ENCODE data around the gene UGT1A6.

Gene UGT1A6

DNA sequence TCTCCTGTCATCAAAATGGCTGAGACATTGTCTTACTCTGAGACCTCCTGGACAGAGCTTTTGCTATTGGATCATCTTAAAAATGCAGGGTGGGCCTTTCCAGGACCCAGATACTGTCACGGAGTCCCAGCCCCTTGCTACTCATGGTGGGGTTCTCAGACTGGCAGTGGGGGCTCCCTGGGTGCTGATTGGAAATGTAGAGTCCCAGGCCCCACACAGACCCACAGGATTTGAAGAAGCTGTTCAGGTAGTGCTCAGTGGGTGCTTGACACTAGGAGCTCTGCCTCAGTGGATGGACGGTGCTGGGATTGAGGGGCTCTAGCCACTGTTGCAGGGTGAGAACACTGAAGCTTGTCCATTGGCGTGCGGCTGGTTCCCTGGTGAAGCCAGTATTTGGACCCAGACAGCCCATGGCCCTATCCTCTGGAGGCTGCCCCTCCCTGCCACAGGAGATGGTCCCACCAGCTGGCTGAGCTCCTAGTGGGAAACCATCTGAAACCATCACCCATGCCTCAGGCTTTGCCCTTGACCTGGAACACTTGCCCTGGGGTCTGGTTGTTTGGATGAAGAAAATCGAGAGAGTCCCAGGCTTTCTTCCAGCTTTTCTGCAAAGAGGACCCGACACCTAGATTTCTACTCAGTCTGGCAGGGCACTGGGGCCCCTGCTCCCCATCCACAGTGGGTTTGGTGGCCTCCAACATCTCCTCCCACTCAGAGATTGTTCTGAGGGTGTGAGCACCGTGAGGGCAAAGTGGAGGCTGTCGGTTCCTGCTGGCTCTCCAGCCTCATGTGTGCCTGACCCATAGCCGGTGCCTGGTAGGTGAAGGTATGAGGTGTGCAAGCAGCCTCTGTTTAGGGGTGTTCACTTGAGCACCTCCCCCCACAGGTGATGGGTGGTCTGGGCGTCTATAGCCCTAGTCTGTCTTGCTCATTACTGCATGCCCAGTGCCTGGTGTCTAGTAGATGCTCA lies 115.6 kb downstream of the UGT1A6 start:
- H3K27me3 ChIP-seq (ENCODE audit: low read depth, low read length) = no peaks in the 10 kb centered on the region
- H3K36me3 ChIP-seq (replicated peaks; ENCODE audit: low read depth, low read length) = no peaks in the 10 kb centered on the region
- no peaks in the 10 kb centered on the region for H4K20me1 ChIP-seq (ENCODE audit: insufficient read depth, low read length)
- H3K4me1 ChIP-seq (ENCODE audit: low read length) = no peaks in the 10 kb centered on the region
- no peak overlapping the region for H3K27ac ChIP-seq (ENCODE audit: low read length)
- H3K4me2 ChIP-seq (ENCODE audit: low read length) = no peak overlapping the region
- no peak overlapping the region for H3K4me3 ChIP-seq (ENCODE audit: low read length)
- H2AFZ ChIP-seq (ENCODE audit: low read depth, low read length) = no peak overlapping the region
- H3K79me2 ChIP-seq (ENCODE audit: low read length) = no peaks in the 10 kb centered on the region
- no peaks in the 10 kb centered on the region for H3K9me3 ChIP-seq (ENCODE audit: insufficient read depth, low read length)
- no peak for TF ChIP-seq CTCF (IDR thresholded peaks at IDR 0.05; ENCODE audit: low read depth, low read length)
- TF ChIP-seq EZH2phosphoT487 (IDR thresholded peaks at IDR 0.05; ENCODE audit: low read depth) = no peak
- H3K9ac ChIP-seq (ENCODE audit: low read length) = no peak overlapping the region

DNA sequence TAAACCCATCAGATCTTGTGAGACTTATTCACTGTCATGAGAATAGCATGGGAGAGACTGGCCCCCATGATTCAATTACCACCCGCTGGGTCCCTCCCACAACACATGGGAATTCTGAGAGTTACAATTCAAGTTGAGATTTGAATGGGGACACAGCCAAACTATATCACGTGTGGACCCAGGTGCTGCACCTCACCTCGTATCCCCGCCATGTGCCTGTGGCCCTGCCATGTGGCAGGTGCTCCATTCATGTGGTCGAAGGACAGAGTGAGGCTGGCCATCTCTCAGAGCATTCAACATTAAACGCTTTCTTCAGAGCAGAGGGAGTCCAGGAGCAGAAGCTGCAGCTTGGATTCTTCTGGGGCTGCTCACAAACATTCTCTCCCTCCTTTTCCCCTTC lies 117.7 kb downstream of the UGT1A6 start:
- Histone ChIP-seq H3K36me3 (replicated peaks; ENCODE audit: low read depth, low read length) (no peaks in the 10 kb centered on the region), H4K20me1 (ENCODE audit: insufficient read depth, low read length) (no peaks in the 10 kb centered on the region), H3K27ac (ENCODE audit: low read length) (no peak overlapping the region), H3K4me3 (ENCODE audit: low read length) (no peak overlapping the region), H3K9ac (ENCODE audit: low read length) (no peak overlapping the region), H3K4me2 (ENCODE audit: low read length) (no peak overlapping the region), H3K9me3 (ENCODE audit: insufficient read depth, low read length) (no peaks in the 10 kb centered on the region), H2AFZ (ENCODE audit: low read depth, low read length) (no peak overlapping the region), H3K4me1 (ENCODE audit: low read length) (no peaks in the 10 kb centered on the region), H3K79me2 (ENCODE audit: low read length) (no peaks in the 10 kb centered on the region), H3K27me3 (ENCODE audit: low read depth, low read length) (no peaks in the 10 kb centered on the region)
- TF ChIP-seq EZH2phosphoT487 (IDR thresholded peaks at IDR 0.05; ENCODE audit: low read depth) (no peak), CTCF (IDR thresholded peaks at IDR 0.05; ENCODE audit: low read depth, low read length) (no peak)

GRCh38 chr2:233811087-233811486 lies 118.4 kb downstream of the UGT1A6 start:
- no peak for TF ChIP-seq EZH2phosphoT487 (IDR thresholded peaks at IDR 0.05; ENCODE audit: low read depth)
- TF ChIP-seq CTCF (IDR thresholded peaks at IDR 0.05; ENCODE audit: low read depth, low read length) = no peak
- H3K9ac ChIP-seq (ENCODE audit: low read length) = no peak overlapping the region
- H3K4me2 ChIP-seq (ENCODE audit: low read length) = no peak overlapping the region
- H3K79me2 ChIP-seq (ENCODE audit: low read length) = no peaks in the 10 kb centered on the region
- no peaks in the 10 kb centered on the region for H4K20me1 ChIP-seq (ENCODE audit: insufficient read depth, low read length)
- no peak overlapping the region for H2AFZ ChIP-seq (ENCODE audit: low read depth, low read length)
- no peaks in the 10 kb centered on the region for H3K36me3 ChIP-seq (replicated peaks; ENCODE audit: low read depth, low read length)
- no peak overlapping the region for H3K27ac ChIP-seq (ENCODE audit: low read length)
- no peak overlapping the region for H3K4me3 ChIP-seq (ENCODE audit: low read length)
- no peaks in the 10 kb centered on the region for H3K9me3 ChIP-seq (ENCODE audit: insufficient read depth, low read length)
- H3K27me3 ChIP-seq (ENCODE audit: low read depth, low read length) = no peaks in the 10 kb centered on the region
- H3K4me1 ChIP-seq (ENCODE audit: low read length) = no peaks in the 10 kb centered on the region

DNA sequence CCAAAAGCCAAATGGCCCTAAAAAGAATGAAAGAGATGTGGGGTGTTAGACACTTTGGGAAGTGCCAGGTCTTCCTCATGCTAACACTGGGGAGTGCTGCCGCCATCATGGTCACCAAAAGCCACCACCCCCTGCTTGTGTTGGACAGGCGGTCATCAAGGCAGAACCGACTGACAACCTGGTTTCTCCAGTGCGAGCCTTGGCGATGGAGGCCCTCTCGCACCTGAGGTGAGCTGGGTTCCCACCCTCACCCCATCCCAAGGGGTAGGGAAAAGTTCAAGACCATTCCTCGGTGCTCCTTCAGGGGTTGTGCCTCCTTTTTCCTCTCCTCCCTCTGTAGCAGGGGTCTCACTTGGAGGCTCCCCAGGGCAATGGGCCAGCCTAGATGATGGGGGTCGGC lies 119.0 kb downstream of the UGT1A6 start:
- Histone ChIP-seq H3K36me3 (replicated peaks; ENCODE audit: low read depth, low read length) (no peaks in the 10 kb centered on the region), H2AFZ (ENCODE audit: low read depth, low read length) (no peak overlapping the region), H3K27me3 (ENCODE audit: low read depth, low read length) (no peaks in the 10 kb centered on the region), H4K20me1 (ENCODE audit: insufficient read depth, low read length) (no peaks in the 10 kb centered on the region), H3K4me2 (ENCODE audit: low read length) (no peak overlapping the region), H3K27ac (ENCODE audit: low read length) (no peak overlapping the region), H3K9ac (ENCODE audit: low read length) (no peak overlapping the region), H3K4me3 (ENCODE audit: low read length) (no peak overlapping the region), H3K9me3 (ENCODE audit: insufficient read depth, low read length) (no peaks in the 10 kb centered on the region), H3K4me1 (ENCODE audit: low read length) (no peaks in the 10 kb centered on the region), H3K79me2 (ENCODE audit: low read length) (no peaks in the 10 kb centered on the region)
- TF ChIP-seq EZH2phosphoT487 (IDR thresholded peaks at IDR 0.05; ENCODE audit: low read depth) (no peak), CTCF (IDR thresholded peaks at IDR 0.05; ENCODE audit: low read depth, low read length) (no peak)
